NCI-H146 treated with DMSO at 0.1 percent for 48 hours (cell line): ENCODE data around the gene C15orf39.
A peak's percentile ranks its signal among the peaks of the same experiment; 100 is the strongest.

ENCODE experiments used
- DNase-seq: peaks from one replicate; lab custom pipeline; 2025; ENCODE audit not compliant: unreplicated experiment; lab: John Stamatoyannopoulos, UW

C15orf39 gene

DNA sequence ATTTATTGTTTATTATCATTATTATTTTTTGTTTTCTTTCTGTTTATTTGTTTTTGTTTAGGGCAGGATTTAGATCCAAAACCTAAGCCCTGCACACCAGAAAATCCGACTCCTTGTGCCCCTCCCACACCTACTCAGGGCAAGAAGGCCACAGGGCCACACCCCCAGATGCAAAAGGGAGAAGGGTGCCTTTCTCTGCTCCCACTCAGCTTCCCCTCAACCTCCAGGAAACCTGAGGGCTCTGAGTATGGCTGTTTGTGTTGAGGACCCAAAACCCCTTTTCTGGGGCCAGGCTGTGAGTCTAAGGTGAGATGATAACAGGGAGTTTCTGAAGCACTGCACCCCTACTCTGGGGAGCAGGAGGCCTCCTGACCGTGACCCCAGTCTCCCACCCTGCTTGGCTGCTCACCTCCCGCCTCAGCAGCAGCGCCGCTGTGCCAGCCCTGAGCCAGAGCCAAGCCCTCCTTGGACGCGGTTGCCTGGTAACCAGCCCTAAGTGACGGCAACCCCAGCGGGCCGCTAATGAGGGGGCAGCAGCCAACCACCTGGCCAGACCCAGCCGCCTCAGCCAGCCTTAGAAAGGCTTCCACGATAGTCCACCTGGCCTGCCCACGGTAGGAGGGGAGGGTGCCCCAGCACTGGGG is 6.4 kb upstream of the C15orf39 start:
- peak; percentile 69 for DNase-seq

DNA sequence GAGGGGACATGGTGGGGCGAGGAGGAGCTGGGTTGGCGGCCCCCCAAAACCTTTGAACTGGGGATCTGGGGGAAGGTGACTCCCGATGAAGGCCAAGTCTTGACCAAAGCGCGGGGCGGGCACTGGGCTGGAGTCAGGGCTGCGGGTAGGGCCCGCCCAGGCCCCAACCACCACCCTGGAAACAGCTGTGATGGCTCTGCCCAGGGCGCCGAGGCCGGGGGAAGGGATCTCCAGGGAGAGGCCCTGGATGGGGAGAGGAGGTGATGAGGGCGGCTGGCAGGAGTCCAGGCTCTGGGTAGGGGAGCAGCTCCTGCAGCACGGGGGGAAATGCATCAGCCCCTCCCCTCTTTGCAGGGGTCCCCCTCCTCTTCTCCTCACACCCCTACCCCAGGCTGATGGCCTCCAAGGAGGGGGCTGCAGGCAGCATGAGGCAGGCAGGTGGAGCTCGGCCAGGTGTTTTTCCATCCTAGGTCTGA is 5.9 kb upstream of the C15orf39 start:
- DNase-seq = peak; percentile 67

DNA sequence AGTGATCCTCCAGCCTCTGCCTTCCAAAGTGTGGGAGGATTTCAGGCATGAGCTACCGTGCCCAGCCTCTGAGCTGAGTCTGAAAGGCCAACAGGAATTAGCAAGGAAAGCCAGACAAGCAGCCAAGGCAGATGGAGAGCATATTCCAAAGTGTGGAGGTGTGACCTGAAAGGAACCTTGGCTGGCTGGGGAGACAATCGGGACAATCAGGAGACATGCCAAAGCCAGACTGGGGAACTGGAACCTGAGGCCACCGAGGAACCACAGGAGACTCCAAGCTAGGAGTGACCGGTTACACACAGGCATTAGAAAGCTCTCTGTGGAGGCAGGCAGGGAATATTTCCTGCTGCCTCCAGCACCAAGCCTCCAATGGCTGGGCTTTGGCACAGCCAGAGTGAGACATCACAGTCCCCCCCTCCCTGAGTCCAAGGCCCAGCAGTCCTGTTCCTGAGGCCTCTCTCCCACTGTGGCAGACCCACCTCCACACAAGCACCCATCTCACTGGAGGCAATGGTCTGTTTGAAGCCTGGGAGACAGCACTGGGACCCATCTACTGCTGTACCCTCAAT is 4.5 kb upstream of the C15orf39 start:
- no peak for DNase-seq

DNA sequence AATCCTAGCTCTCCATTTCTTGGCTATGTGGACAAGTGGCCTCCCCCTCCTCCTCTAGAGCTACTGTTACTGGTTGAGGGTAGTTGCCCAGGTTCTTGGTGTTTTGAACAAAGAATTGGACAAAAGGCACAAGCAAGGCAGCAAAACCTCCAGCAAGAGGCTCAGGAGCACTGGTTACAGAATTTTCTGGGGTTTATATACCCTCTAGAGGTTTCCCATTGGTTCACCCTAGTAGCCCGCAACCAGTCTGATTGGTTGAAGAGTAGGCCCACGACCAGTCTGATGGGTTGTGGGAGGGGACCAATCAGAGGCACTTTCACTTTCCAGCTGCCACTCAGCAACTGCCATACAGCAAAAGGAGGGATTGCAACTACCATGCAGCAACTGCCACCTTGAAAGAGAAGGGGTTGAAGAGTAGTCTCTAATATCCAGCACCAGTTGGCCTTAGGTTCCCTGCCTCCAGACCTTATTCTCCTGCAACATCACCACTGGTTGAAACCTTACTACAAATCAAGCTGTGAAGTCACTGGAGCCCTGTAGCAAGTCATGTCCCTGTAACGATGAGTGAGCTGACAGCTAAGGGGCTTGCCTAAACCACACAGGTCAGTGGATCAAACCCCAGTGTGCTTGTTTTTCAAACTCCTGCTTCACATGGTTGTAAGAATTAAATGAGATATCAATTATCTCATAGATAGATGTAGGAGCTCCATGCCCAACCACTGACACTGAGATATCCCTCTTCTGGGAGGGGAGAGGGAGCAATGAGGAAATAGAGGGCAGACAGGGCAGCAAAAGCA is 2.9 kb upstream of the C15orf39 start:
- DNase-seq = no peak

DNA sequence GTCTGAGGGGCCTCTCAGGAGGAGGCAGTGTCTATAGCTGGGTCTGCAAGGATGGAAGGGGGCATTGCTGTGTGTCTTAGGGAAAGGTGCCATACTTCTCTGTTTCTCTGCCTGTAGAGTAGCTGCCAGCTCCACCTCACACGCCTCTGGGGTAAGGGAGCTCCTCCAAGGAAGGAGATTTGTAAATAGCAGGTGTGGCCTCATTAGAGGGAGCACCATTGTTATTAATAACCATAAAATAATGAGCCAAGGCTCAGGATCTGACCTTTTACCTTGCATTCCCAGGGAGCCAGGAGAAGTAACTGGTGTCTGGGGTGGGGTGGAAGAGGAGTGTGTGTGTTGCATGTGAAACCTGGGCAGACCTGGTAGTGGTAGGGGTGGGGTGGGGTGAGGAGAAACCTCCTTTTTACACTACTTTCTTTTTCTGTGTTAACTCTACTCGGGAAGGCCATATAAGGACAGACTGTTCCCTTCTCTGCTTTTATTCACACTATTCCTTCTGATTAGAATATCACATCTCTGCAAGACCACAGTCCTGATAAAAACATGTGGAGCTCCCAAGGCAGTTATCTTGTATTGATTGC is 2.2 kb upstream of the C15orf39 start:
- DNase-seq = no peak

DNA sequence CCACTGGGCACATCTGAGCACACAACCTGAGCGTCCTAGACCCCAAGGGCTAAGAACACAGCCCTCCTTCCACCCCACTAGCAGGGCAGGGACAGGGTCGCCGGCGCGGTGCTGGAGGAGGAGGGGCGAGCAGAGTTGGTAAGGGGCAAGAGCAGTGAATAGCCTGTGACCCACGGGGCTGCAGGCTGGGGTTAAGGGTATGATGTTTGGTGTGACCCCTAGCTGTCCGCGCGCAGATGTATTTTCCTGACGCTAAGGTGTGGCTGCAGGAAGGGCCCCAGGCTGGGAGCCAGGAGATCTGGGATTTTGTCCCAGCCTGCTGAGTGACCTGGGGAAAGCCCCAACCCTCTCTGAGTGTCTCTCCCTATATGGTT is 1.3 kb upstream of the C15orf39 start:
- DNase-seq = no peak

DNA sequence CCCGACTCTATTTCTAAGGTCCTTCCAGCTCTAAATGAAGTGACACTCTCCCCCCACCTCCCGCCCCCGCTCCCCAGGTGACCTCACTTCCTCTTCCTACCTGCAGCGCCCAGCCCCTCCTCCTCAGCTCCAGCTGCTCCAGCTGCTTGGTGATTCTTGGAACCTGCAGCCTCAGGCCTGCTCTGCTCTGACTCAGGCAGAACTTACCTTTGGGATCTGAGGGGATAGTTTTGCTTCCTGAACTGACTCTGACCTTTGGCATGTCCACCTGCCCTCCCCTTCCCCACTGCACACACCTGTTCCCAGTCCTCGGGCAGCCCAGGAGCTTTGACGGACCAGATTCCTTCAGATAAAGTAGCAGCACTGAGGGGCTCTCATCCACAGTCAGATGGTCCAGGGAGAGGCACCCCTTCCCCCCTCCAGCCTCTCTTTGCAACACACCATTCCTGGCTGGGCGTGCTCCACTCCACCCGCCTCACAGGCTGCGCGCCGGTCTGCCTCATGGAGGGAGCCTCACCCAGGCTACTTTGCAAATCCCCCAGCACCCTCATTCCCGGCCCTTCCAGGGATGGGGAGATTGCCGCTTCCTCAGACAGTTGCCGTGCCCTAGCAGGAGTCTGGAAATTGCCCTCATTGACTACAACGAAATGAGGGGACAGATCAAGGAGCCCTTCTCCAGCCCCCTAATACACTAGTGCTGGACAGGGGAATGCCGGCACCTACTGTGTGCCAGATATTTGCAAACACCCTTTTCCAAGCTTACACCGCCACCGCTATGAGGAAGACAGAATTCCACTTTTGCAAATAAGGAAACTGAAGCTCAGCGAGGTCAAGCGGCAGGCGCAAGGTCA is 692 bp upstream of the C15orf39 start:
- DNase-seq = peak; percentile 17

DNA sequence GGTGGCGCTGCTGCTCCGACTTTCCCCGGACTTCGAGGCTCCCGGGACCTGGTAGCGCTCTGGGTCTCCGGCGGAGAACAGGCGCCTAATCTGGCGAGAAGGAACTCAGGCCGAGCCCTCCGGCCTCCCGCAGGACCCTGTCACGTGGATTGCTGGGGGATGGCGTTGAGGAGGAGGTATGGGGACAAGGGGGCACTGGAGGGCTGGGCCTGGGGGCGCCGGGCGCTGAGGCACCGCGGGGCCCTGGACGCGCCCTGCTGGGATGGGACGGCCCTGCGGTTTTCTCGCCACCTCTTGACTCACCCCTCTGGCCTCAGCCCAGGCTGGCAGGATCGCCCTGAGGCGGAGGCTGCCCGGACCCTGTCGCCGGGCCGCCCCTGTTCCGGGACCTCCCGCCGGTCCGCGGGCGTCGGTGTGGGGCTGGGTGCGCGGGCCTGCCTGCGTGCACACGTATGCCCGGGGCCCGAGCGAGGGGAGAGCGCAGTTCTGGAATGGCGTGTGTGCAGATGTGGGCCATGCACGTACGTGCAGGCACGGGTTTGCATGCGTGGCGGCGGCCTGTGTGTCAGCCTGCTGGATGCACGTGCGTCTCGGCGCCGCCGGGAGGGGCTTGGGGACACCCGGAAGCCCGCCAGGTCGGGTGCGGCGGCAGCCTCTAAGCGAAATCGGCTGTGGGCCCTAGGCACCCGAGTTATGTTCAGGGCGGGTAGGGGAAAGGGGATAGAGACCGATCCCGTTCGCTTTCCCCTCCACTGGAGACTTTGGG is 752 bp downstream of the C15orf39 start:
- no peak for DNase-seq

DNA sequence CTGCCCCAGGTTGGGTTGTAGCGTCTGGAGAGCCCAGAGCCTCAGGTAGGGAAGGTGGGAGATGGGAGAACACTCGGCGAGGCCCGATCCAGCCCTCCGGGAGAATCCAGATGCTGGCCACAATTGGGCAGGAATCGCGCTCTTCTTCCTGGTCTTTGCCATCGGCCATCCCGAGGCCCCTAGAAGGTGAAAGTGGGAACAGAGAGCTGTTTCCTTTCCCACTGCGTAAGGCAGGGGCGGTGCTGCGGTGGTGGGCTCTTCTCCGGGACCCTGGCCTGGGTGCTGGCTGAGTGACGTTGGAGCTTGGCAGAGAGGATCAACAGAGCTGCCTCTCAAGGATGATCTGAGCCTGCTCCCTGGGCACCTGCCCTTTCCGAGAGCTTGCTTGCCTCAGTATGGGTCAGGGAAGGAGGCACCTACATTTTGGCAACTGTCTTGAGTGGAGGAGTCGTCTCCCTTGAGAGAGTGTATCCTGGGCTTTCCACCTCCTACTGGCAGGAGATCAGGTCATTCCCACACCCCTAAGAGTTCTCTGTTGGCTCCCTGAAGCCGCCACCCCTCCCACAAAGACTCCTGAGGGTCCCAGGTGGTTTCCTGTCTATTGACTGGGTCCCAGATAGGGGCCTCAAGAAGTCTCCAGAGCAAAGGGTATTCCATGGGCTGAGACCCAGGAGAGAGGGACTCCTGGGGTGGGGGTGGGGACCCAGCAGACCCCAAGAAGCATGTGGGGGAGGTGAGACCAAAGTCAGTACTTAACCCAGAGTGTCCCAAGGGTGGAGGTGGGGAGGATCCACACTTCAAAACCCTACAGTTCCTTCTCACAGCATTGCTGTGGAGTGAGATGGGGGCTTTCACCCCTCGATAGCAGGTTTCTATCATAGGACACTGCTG is 1.6 kb downstream of the C15orf39 start:
- no peak for DNase-seq

DNA sequence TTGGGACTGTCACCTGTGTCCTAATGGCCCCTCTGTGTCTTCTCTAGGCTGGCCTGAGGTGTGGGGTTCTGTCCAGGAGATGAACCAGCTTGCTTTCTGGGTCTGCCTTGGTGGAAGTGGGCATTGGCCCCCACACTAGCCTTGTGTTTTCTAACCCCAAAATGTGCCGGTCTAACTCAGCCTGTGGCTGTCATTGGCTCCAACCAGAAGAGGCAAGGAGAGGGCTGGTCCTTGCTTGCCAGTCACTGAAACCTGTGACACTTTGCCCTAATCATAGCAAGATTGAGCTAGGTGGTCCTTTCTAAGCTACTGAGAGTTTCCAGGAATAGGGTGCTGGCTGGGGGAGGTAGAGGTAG is 2.2 kb downstream of the C15orf39 start:
- no peak for DNase-seq

DNA sequence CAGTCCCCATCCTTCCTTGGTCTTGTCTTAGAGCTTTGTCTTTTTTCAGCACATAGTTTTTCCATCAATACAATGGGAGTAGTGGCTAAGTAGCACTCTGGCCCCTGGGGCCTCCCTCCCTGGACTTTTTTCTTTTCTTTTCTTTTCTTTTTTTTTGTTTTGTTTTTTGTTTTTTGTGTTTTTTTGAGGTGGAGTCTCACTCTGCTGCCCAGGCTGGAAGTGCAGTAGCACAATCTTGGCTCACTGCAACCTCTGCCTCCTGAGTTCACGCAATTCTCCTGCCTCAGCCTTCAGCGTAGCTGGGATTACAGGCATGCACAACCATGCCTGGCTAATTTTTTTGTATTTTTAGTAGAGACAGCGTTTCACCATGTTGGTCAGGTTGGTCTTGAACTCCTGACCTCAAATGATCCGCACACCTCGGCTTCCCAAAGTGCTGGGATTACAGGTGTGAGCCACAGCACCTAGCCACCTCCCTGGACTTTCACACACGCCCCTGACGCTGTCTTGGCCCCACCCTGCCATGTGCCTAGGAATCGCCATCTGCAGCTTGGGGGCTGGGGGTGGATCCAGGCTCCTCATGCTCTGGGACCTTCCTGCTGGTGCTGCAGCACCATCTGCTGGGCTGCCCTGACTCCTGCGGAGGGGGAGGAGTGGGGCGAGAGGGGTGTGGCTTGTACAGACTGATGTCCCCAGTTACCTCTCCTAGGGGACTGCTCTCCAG is 2.8 kb downstream of the C15orf39 start:
- DNase-seq = peak; percentile 65

DNA sequence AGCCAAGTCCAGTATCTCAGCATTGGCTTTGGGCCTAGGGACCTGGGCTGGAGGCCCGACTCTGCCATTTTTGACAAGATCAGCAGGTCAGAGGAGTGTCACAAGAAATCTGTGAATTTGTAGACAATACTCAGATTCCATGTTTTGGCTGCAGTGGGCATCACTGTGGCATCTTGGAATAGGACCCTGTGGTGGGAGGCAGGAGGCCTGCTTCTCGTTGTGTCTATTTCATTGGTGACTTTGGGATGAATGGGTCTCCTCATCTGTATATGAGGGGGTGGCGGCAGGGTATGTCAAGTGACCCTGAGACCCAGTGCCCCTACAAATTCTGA is 3.3 kb downstream of the C15orf39 start:
- no peak for DNase-seq

DNA sequence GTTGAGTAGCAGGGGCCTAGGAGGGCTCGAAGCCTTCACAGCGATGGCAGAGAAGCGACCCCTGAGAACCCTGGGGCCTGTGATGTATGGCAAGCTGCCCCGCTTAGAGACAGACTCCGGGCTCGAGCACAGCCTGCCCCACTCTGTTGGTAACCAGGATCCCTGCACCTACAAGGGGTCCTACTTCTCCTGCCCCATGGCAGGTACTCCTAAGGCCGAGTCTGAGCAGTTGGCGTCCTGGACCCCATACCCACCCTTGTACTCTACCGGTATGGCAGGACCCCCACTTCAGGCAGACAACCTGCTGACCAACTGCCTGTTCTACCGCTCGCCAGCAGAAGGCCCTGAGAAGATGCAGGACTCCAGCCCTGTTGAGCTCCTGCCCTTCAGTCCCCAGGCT is 4.3 kb downstream of the C15orf39 start:
- DNase-seq = no peak

DNA sequence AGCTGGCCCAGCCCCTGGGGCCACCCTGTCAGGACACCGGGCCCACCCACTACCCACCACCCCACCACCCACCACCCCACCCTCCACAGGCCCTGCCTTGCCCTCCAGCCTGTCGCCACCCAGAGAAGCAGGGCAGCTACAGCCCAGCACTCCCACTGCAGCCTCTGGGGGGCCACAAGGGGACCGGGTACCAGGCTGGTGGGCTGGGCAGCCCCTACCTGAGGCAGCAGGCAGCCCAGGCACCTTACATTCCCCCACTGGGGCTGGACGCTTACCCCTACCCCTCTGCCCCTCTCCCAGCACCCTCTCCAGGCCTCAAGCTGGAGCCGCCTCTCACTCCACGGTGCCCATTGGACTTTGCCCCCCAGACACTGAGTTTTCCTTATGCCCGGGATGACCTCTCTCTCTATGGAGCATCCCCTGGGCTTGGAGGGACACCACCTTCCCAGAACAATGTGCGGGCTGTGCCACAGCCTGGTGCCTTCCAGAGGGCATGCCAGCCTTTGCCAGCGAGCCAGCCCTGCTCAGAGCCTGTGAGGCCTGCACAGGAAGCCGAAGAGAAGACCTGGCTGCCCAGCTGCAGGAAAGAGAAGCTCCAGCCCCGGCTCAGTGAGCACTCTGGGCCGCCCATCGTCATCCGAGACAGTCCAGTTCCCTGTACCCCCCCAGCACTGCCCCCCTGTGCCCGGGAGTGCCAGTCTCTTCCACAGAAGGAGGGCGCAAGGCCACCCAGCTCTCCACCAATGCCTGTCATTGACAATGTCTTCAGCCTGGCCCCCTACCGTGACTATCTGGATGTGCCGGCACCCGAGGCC is 5.3 kb downstream of the C15orf39 start:
- DNase-seq = no peak

DNA sequence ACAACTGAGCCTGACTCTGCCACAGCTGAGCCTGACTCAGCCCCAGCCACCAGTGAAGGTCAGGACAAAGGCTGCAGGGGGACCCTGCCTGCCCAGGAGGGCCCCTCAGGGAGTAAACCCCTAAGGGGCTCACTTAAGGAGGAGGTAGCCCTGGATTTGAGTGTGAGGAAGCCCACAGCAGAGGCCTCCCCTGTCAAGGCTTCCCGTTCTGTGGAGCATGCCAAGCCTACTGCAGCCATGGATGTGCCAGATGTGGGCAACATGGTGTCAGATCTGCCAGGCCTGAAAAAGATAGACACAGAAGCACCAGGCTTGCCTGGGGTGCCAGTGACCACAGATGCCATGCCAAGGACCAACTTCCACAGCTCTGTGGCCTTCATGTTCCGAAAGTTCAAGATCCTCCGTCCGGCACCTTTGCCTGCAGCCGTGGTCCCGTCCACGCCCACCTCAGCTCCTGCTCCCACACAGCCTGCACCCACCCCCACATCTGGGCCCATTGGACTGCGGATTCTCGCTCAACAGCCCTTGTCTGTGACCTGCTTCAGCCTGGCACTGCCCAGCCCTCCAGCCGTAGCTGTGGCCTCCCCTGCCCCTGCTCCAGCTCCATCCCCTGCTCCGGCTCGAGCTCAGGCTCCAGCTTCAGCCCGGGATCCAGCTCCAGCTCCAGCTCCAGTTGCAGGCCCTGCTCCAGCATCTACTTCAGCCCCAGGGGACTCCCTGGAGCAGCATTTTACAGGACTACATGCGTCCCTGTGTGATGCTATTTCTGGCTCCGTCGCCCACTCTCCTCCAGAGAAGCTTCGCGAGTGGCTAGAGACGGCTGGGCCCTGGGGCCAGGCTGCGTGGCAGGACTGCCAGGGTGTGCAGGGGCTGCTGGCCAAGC is 6.2 kb downstream of the C15orf39 start:
- no peak for DNase-seq

DNA sequence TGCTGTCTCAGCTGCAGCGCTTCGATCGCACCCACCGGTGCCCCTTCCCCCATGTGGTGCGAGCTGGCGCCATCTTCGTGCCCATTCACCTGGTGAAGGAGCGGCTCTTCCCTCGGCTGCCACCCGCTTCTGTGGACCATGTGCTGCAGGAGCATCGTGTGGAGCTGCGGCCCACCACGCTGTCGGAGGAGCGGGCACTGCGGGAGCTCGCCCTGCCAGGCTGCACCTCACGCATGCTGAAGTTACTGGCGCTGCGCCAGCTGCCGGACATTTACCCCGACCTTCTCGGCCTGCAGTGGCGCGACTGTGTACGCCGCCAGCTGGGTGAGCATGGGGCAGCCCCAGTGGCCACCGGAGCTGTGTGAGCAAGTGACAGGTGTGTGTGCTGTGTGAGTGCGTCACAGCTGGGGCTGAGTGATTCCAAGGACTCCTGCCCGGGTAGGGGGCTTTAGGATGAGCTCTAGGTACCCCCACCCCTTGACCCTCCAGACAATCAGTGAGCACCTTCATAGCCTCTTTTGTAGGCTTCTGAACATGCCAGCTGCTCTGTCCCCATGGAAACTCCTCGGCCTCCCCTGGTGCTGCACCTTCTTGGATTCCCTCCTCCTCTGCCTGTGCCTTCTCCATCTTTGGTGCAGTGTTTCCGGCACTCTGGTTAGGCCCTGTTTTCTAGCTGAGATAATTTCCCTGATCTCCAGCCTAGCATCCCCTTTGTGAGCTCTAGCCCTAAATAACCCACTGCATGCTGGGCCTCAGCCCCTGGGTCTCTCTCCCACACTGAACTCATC is 7.0 kb downstream of the C15orf39 start:
- DNase-seq = no peak
